ENCODE data around the gene SNRNP40.
"Not testable (repeated sequence)": the region's sequence is repeated elsewhere in the genome, so short reads cannot be mapped to it uniquely, and the experiment has no call there.

The SNRNP40 gene

DNA sequence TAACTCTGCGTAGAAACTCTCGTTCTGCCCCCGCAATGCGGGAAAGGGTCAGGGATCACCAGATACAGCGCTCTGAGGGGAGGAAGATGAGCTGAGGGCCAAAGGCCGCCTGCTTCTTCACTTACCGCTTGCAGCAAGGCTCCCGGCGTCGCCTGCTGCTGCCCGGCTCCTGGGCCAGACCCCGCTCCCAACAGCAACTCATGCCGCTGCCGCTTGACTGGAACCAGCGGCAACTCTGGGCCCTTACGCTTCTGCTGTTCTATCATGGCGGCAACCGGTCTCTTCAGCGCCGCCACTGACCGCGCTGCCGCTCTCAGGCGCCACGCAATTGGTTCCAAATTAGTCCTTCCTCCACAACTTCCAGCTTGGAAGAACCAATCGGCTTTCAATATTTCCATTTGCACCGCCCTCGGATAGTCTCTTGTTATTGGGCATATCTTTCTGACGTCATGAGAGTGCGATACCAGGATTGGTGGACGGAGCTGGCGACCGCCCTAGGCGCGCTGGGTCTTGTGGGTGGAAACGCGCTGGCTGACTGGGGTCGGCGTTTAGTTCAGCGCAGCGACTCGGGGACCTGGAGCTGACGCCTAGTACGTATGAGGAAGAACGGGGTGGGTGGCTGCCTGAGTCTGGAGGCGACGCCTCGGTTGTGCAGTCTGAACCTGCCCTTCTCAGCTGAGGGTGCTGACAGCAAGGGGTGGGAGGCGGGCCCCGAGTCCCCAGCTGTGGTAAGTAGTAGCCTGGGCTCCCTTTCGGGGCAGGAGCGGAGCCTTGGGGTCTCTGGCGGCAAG lies at the start of gene SNRNP40, which contains the start of gene ZCCHC17:
Gene SNRNP40 (minus strand): TSS at position 303 of the 791 bp plus-strand sequence. CDS start 37 bp downstream, at position 266.
Gene ZCCHC17 (plus strand): TSS at position 547 of the 791 bp plus-strand sequence. CDS start 13,067 bp downstream, outside the sequence.
- peak; percentile 99 for DNase-seq

GRCh38 chr1:31345635-31346034 lies 49.0 kb upstream of the SNRNP40 start:
- no peak for DNase-seq

DNA sequence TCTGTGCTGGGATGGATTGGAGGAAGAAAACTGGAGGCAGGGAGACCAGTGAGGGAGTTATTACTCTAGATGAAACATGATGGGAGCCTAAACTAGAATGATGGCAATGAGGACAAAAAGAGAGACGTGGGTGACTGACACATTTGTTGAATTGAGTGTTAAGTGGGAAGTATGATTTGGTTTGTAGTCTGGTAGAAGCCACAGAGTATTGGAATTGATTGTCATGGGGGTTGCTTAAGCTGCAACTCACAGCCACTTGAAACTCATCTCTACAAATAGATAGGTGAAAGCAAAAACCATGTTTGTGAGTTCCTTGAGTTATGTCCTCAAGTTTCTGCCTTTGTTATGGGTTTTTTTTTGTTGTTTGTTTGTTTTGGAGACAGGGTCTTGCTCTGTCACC lies 47.9 kb upstream of the SNRNP40 start:
- DNase-seq: no peak

GRCh38 chr1:31336687-31337467 lies 40.3 kb upstream of the SNRNP40 start:
- DNase-seq: no peak

DNA sequence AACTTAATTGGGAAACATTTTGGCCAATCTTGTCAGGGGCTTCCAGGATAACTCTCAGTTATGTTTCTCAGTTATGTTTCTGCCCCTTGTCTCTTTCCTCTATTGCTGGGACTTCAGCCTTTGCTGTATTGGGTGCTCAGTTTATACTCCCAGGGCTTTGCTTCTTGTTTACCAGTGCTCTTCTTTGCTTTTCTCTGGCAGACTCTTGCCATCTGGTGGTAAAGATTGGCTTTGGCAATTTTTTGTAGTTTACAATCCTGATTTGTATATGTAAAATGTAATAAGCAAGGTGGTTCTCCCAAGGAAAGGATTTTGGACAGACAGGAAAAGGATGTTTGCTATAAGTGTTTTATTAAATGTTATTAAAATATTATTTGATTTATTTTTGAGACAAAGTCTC lies 38.4 kb upstream of the SNRNP40 start:
- peak; percentile 27 for DNase-seq

DNA sequence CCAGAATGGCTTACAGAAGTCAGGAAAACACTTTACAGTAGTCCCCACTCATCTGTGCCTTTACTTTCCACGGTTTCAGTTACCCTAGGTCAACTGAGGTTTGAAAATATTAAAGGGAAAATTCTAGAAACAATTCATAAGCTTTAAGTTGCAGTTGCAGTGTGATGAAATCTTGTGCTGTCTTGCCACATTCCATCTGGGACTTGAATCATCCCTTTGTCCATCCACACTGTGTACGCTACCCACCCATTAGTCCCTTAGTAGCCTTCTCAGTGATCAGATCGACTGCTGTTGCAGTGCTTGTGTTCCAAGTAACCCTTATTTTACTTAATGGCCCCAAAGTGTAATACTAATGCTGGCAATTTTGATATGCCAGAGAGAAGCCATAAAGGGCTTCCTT lies 30.8 kb upstream of the SNRNP40 start:
- no peak for DNase-seq

- DNase-seq: no peak
Observed at GRCh38 chr1:31326461-31326860, 29.9 kb upstream of the SNRNP40 start.

GRCh38 chr1:31324992-31325391 lies 28.4 kb upstream of the SNRNP40 start:
- no peak for DNase-seq

DNA sequence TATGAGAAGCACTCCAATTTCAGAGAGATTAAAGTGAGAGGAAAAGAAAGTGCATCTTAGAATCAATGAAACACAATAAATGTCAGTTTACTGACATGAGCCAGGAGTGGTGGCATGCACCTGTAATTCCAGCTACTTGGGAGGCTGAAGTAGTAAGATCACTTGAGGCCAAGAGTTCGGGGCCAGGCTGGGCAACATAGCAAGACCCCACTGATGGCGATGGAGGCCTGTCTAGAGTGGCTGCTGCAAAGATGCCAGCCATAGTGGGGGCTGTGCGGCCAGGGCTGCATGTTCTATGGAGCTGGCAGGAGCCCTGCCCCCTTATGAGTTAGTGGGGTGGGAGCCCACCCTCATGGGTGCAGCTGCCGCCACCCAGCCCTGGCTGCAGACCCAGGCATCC lies 27.5 kb upstream of the SNRNP40 start:
- DNase-seq: no peak

- DNase-seq: no peak
Observed at GRCh38 chr1:31318146-31318545, 21.6 kb upstream of the SNRNP40 start.

GRCh38 chr1:31315902-31316301 lies 19.3 kb upstream of the SNRNP40 start:
- DNase-seq: no peak

DNA sequence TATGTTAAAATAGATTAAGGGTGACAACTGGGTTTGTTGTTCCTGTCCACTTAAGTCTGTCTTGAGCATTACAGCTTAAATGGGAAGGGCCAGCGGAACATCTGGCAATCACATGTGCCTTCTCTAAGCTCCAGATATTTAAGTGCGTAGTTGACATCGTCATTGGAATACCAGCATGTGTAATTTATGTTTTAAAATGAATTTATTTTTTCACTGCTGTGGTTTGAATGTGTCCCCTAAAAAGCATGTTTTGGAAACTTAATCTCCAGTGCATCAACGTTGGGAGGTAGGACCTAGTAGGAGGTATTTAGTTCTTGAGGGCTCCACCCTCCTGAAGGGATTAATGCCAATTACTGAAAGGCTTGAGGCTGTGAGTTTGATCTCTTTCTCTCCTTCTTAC lies 13.6 kb upstream of the SNRNP40 start:
- no peak for DNase-seq

DNA sequence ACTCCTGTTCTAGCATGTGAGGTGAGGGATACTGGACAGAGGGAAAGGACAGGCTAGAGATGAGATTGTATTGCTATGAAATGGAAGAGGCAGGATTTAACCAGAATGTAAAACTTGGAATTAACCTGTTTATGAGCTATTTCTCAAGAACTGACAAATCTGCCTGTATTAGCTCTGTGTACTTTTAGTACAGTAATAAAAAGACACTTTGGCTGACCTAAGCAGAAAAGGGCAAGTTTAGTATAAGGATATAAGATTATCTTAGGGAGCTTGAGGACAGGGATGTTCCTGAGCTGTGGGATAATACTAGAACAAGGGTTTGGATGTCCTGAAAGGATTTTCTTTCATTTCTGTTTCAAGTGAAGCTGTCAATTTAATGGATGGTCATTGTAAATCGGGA lies 11.4 kb upstream of the SNRNP40 start:
- no peak for DNase-seq

DNA sequence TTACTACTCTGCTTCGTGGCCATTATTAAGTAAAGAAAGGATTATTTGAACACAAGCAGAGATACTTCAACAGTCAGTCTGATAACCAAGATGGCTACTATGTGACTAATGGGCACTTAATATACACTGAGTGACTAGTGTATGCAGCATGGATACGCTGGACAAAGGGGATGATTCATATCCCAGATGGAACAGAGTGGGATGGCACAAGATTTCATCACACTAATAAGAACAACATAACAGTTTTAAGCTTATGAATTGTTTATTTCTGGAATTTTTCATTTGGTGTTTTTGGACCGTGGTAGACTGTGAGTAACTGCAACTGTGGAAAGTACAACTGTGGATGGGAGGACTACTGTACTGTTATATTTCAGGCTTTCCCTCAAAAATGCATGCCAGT lies 9.7 kb upstream of the SNRNP40 start:
- DNase-seq: no peak

DNA sequence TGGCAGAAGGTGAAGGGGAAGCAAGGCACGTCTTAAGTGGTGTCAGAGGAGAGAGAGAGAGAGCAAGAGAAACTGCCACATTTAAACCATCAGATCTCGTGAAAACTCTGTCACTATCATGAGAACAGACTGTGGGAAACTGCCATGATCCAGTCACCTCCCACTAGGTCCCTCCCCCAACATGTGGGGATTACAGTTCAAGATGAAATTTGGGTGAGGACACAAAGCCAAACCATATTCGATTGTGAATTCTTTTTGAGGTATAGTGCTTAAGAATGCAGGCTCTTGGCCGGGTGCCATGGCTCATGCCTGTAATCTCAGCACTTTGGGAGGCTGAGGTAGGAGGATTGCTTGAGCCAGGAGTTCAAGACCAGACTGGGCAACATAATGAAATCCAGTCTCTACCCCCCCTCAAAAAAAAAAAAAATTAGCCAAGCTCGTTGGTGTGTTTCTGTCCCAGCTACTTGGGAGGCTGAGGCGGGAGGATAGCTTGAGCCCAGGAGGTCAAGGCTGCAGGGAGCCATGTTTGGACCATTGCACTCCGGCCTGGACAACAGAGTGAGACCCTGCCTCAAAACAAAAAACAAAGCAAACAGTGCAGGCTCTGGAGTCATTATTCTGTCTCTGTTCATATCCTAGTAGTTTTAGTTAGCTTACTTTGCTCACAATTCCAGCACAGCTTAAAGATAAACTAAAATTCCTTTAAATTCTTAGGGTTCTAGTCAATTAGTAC lies 6.3 kb upstream of the SNRNP40 start:
- DNase-seq: no peak

GRCh38 chr1:31300193-31300592 lies 3.6 kb upstream of the SNRNP40 start:
- DNase-seq: peak; percentile 49

- DNase-seq: no peak
Observed at GRCh38 chr1:31299365-31299764, 2.8 kb upstream of the SNRNP40 start.

GRCh38 chr1:31297277-31298247 lies 974 bp upstream of the SNRNP40 start:
- DNase-seq: peak; percentile 7

- DNase-seq: no peak
Observed at GRCh38 chr1:31295874-31296485, 608 bp downstream of the SNRNP40 start.

DNA sequence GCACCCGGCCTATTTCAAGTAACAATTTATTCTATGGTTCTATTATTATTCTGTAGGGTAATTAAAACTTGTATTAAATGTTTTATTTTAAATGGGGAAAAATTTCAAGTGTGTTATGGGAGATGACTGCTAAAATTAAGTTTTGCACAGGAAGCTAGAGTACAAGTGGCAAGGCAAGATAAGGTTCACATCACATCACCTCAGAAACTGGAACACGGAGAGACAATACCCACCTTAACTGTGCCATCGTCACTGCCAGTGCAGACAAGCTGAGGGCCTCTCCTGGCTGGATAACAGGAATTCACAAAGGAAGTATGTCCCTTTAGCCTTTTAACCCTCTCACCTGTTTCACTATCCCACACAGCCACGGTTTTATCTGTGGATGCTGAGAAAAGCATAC lies 7.6 kb downstream of the SNRNP40 start:
- no peak for DNase-seq

GRCh38 chr1:31287791-31288190 lies 8.8 kb downstream of the SNRNP40 start:
- not testable (repeated sequence) for DNase-seq

- DNase-seq: not testable (repeated sequence)
Observed at GRCh38 chr1:31282426-31282825, 14.2 kb downstream of the SNRNP40 start.

All from CD4-positive, alpha-beta T cell treated with Interleukin-21 for 1 hour (primary cell).